HepG2 (cell line): Measurements from ENCODE around the gene TBX15.
A peak's percentile ranks its signal among the peaks of the same experiment; 100 is the strongest.

ENCODE experiments used
- GPN1 ChIP-seq: sonication (generic); formaldehyde crosslinking; IDR thresholded peaks from 2 replicates; pipeline ENCODE4 v1.5.1; 2020; ENCODE audit warnings: missing genetic modification reagents, borderline replicate concordance
- MIXL1 ChIP-seq: IDR thresholded peaks from 2 replicates; pipeline ENCODE4 v1.6.1; 2016
- POLR2A ChIP-seq, 2 experiments: IDR thresholded peaks; 2 replicates each; pipeline ENCODE4 v1.6.1; 2011; ENCODE audit warnings: low read depth in 2 of 2, low read length in 2 of 2, mild to moderate bottlenecking in 1 of 2, moderate library complexity in 1 of 2; ENCODE audit not compliant: insufficient read depth in 1 of 2
- SNAPC5 ChIP-seq: sonication (generic); formaldehyde crosslinking; IDR thresholded peaks from 2 replicates; pipeline ENCODE4 v1.8.1; 2023; ENCODE audit warnings: mild to moderate bottlenecking, missing genetic modification reagents, borderline replicate concordance
- TEAD2 ChIP-seq: sonication (generic); formaldehyde crosslinking; IDR thresholded peaks from 2 replicates; pipeline ENCODE4 v1.9.0; 2021; ENCODE audit warnings: missing genetic modification reagents
- ZNF563 ChIP-seq: sonication (generic); formaldehyde crosslinking; IDR thresholded peaks from 2 replicates; pipeline ENCODE4 v1.8.0; 2022; ENCODE audit warnings: mild to moderate bottlenecking, moderate library complexity, missing genetic modification reagents

- no peak for TF ChIP-seq POLR2A (IDR thresholded peaks at IDR 0.05; ENCODE audit: insufficient read depth in 1 of 2, low read depth in 2 of 2, low read length in 2 of 2)
- no peak for TF ChIP-seq GPN1 (CRISPR knock-in tag)
- no peak for TF ChIP-seq SNAPC5
- TF ChIP-seq MIXL1 (CRISPR knock-in tag) = 0 out of 2 replicates have a peak, but pooled peaks have one; percentile 58
- no peak for TF ChIP-seq ZNF563 (CRISPR knock-in tag)
- TF ChIP-seq TEAD2 (CRISPR knock-in tag) = no peak
These were observed 59.2 kb downstream of the TBX15 start for GRCh38 chr1:118928739-118929554.
